Gastroesophageal sphincter (tissue), 3 donors: ENCODE measurements around the gene MACROD1.

Source experiments
- CTCF ChIP-seq, 4 experiments: fragments of 200-600 bp in 2 of 4; fragments of 450-650 bp in 2 of 4; sonication (generic) in 1 of 4; IDR thresholded peaks; one replicate each; pipeline ENCODE4 v1.5.1; 2017 to 2019; ENCODE audit warnings: antibody characterized with exemption in 4 of 4, mild to moderate bottlenecking in 2 of 4, moderate library complexity in 2 of 4
- POLR2A ChIP-seq, 2 donors: fragments of 450-650 bp; IDR thresholded peaks; one replicate each; pipeline ENCODE4 v1.6.1; 2017; ENCODE audit warnings: antibody characterized with exemption in 2 of 2, mild to moderate bottlenecking in 2 of 2, moderate library complexity in 1 of 2

DNA sequence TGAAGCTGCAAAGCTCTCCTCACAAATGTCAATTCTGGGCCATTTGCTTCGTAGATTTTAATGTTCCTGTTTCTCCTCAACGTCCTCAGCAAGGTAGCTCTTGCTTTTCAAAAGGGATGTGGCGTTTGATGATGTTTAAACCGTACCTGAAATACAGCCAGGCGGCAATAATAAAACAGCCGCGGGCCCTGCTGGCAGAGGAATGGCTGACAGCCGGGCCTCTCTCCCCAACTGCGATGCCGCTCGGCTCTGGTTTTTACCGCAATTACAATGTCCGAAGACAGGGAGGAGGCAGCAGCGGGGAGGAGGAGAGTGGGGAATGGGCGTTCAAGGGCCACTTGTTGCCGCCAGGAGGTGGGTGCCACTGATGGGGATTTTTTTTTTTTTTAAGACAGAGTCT, 27.5 kb downstream of the MACROD1 start:
- TF ChIP-seq CTCF (IDR thresholded peaks at IDR 0.05) (no peak), POLR2A (IDR thresholded peaks at IDR 0.05) (no peak)
